Measurements from ENCODE around the gene COPS7A. TPM values are rescaled to one million over a fixed set of nuclear protein-coding genes. Genes with fewer than 3 reads are reported as not detected.

Gene COPS7A
- 10 to 100 TPM; 38.3 to 41.6 TPM for total RNA-seq

- H3K4me1 Mint-ChIP-seq: peaks cover 18% of the 10 kb centered on the region
- ATAC-seq (peak; percentile 96), DNase-seq (peak; percentile 98)
- intact Hi-C loops (cut with DNase I, micrococcal nuclease): loop anchor here (1.0 to 10.0 kb wide), 14 partner anchors 29 to 465 kb away; partner anchors contain the start of genes ING4 (in 2 of the 2), USP5 (in 2 of the 2), ZNF384 (in 2 of the 2) and C1RL (in 1 of the 2)
- H3K9me3 Mint-ChIP-seq (ENCODE audit: low read depth): no peaks in the 10 kb centered on the region
- ChIA-PET CTCF (interaction anchor here (0.6 to 2.9 kb wide), 25 partner anchors 10 to 242 kb away, joined by 3 to 11 read pairs (median 4); partner anchors contain the start of genes CDCA3, MLF2, SPSB2 and USP5), POLR2A (interaction anchor here (0.6 to 2.8 kb wide), 17 partner anchors 9 to 1267 kb away, joined by 3 to 18 read pairs (median 4); partner anchors contain the start of genes C12orf57, MLF2, MRPL51 and NOP2)
- H3K4me3 Mint-ChIP-seq: peak within 1 kb of the TSS; percentile 80
- peak within 1 kb of the TSS; percentile 97 for H3K27ac Mint-ChIP-seq
- no peaks in the 10 kb centered on the region for H3K27me3 Mint-ChIP-seq
- peaks cover 6% of the 10 kb centered on the region for H3K36me3 Mint-ChIP-seq (ENCODE audit: low read depth)
Observed at GRCh38 chr12:6723607-6724408, at the start of gene COPS7A. COPS7A (plus strand) TSS chr12:6724046; CDS start chr12:6724657, 611 bp downstream.

- H3K4me3 Mint-ChIP-seq: no peak overlapping the region
- ChIA-PET CTCF (no interaction called here), POLR2A (no interaction called here)
- H3K9me3 Mint-ChIP-seq (ENCODE audit: low read depth): no peaks in the 10 kb centered on the region
- peaks cover 67% of the 10 kb centered on the region for H3K36me3 Mint-ChIP-seq (ENCODE audit: low read depth)
- no peak overlapping the region for H3K27ac Mint-ChIP-seq
- no peak for DNase-seq
- H3K27me3 Mint-ChIP-seq: no peaks in the 10 kb centered on the region
- peaks cover 4% of the 10 kb centered on the region for H3K4me1 Mint-ChIP-seq
- ATAC-seq: no peak
- intact Hi-C loops (cut with DNase I, micrococcal nuclease): no loop called here
Observed at GRCh38 chr12:6676962-6677361, 46.9 kb upstream of the COPS7A start.

GRCh38 chr12:6684609-6685008 is 39.2 kb upstream of the COPS7A start:
- Mint-ChIP-seq H3K36me3 (ENCODE audit: low read depth) (peaks cover 52% of the 10 kb centered on the region), H3K27me3 (no peaks in the 10 kb centered on the region)
- POLR2A ChIA-PET: interaction anchor here (0.6 to 1.0 kb wide), 4 partner anchors 39 to 189 kb away, joined by 3 to 5 read pairs (median 4); partner anchors contain the start of genes COPS7A, NOP2 and SPSB2

GRCh38 chr12:6685814-6686213 is 38.0 kb upstream of the COPS7A start:
- ChIA-PET CTCF (interaction anchor here (0.6 to 1.9 kb wide), 4 partner anchors 21 to 234 kb away, joined by 3 to 4 read pairs (median 3); partner anchors contain the start of gene TAPBPL), POLR2A (no interaction called here)
- Mint-ChIP-seq H3K4me1 (peaks cover 49% of the 10 kb centered on the region), H3K27me3 (no peaks in the 10 kb centered on the region), H3K4me3 (no peak overlapping the region), H3K9me3 (ENCODE audit: low read depth) (no peaks in the 10 kb centered on the region), H3K27ac (peak overlapping the region; percentile 19), H3K36me3 (ENCODE audit: low read depth) (peaks cover 43% of the 10 kb centered on the region)
- DNase-seq: no peak
- intact Hi-C loops (cut with DNase I, micrococcal nuclease): loop anchor here in 1 of 2 experiments (5.0 kb wide), 3 partner anchors 79 to 119 kb away; partner anchors contain the start of genes CHD4 and NOP2
- ATAC-seq: no peak

More at GRCh38 chr12:6684609-6685008, 39.2 kb upstream of the COPS7A start:
- Mint-ChIP-seq H3K9me3 (ENCODE audit: low read depth) (no peaks in the 10 kb centered on the region), H3K27ac (peak overlapping the region; percentile 82), H3K4me1 (peaks cover 46% of the 10 kb centered on the region), H3K4me3 (no peak overlapping the region)
- CTCF ChIA-PET: interaction anchor here (0.6 to 2.3 kb wide), 41 partner anchors 9 to 320 kb away, joined by 3 to 20 read pairs (median 4); partner anchors contain the start of genes COPS7A, GPR162, MLF2 and TPI1
- DNase-seq: peak; percentile 75
- intact Hi-C loops (cut with DNase I, micrococcal nuclease): loop anchor here (1.0 to 5.0 kb wide), 6 partner anchors 21 to 141 kb away; partner anchors contain the start of genes CHD4 (in 1 of the 2), ING4 (in 1 of the 2) and NOP2 (in 1 of the 2)
- ATAC-seq: peak; percentile 12

GRCh38 chr12:6688543-6688998 is 35.3 kb upstream of the COPS7A start:
- intact Hi-C loops (cut with DNase I, micrococcal nuclease): loop anchor here (2.0 to 5.0 kb wide), 5 partner anchors 81 to 218 kb away; partner anchors contain the start of genes CHD4 (in 1 of the 2), IFFO1 (in 1 of the 2), NOP2 (in 1 of the 2) and VAMP1 (in 1 of the 2)
- H3K36me3 Mint-ChIP-seq (ENCODE audit: low read depth): peaks cover 31% of the 10 kb centered on the region
- H3K4me3 Mint-ChIP-seq: peak overlapping the region; percentile 86
- H3K27me3 Mint-ChIP-seq: no peaks in the 10 kb centered on the region
- CTCF ChIA-PET: interaction anchor here (0.6 to 1.8 kb wide), 12 partner anchors 23 to 181 kb away, joined by 3 to 11 read pairs (median 4); partner anchors contain the start of genes CDCA3, COPS7A, MLF2 and USP5
- POLR2A ChIA-PET: interaction anchor here (0.6 to 2.2 kb wide), 13 partner anchors 21 to 232 kb away, joined by 3 to 27 read pairs (median 7); partner anchors contain the start of genes CDCA3, COPS7A, GAPDH and MLF2
- DNase-seq (peak; percentile 60), ATAC-seq (peak; percentile 6)
- peak overlapping the region; percentile 92 for H3K27ac Mint-ChIP-seq
- H3K4me1 Mint-ChIP-seq: peaks cover 43% of the 10 kb centered on the region
- no peaks in the 10 kb centered on the region for H3K9me3 Mint-ChIP-seq (ENCODE audit: low read depth)

- Mint-ChIP-seq H3K9me3 (ENCODE audit: low read depth) (no peaks in the 10 kb centered on the region), H3K27me3 (no peaks in the 10 kb centered on the region), H3K36me3 (ENCODE audit: low read depth) (peaks cover 30% of the 10 kb centered on the region), H3K27ac (peak within 1 kb of the TSS; percentile 92), H3K4me3 (peak within 1 kb of the TSS; percentile 86), H3K4me1 (peaks cover 41% of the 10 kb centered on the region)
- ChIA-PET POLR2A (interaction anchor here (0.6 to 2.2 kb wide), 22 partner anchors 10 to 448 kb away, joined by 3 to 27 read pairs (median 5); partner anchors contain the start of genes C12orf57, CDCA3, COPS7A and GAPDH), CTCF (interaction anchor here (0.6 to 1.8 kb wide), 18 partner anchors 10 to 180 kb away, joined by 3 to 11 read pairs (median 4); partner anchors contain the start of genes CDCA3, COPS7A, MLF2 and USP5)
- DNase-seq: peak; percentile 96
- intact Hi-C loops (cut with DNase I, micrococcal nuclease): loop anchor here (1.0 to 5.0 kb wide), 19 partner anchors 26 to 281 kb away; partner anchors contain the start of genes CHD4 (in 2 of the 2), COPS7A (in 2 of the 2), ING4 (in 2 of the 2) and MLF2 (in 2 of the 2)
- ATAC-seq: peak; percentile 84
Observed at GRCh38 chr12:6688999-6689882, 34.6 kb upstream of the COPS7A start, which contains the start of gene ZNF384. ZNF384 (minus strand) TSS chr12:6689375; CDS start chr12:6679520, 9,855 bp downstream.

GRCh38 chr12:6691473-6691872 is 32.4 kb upstream of the COPS7A start:
- Mint-ChIP-seq H3K9me3 (ENCODE audit: low read depth) (no peaks in the 10 kb centered on the region), H3K36me3 (ENCODE audit: low read depth) (peaks cover 17% of the 10 kb centered on the region), H3K27me3 (no peaks in the 10 kb centered on the region), H3K4me3 (no peak overlapping the region), H3K27ac (no peak overlapping the region), H3K4me1 (peaks cover 22% of the 10 kb centered on the region)
- ChIA-PET CTCF (interaction anchor here (0.6 kb wide), 1 partner anchor 9 kb away, joined by 3 read pairs; no protein-coding TSS in a partner anchor), POLR2A (no interaction called here)
- ATAC-seq: no peak
- DNase-seq: no peak
- intact Hi-C loops (cut with DNase I, micrococcal nuclease): no loop called here

- CTCF ChIA-PET: interaction anchor here (0.6 to 1.1 kb wide), 7 partner anchors 8 to 96 kb away, joined by 3 read pairs; partner anchors contain the start of gene MLF2
Observed at GRCh38 chr12:6692888-6693287, 31.0 kb upstream of the COPS7A start.

GRCh38 chr12:6693832-6694355 is 30.0 kb upstream of the COPS7A start:
- Mint-ChIP-seq H3K4me3 (no peak overlapping the region), H3K36me3 (ENCODE audit: low read depth) (no peaks in the 10 kb centered on the region), H3K4me1 (peaks cover 3% of the 10 kb centered on the region), H3K27me3 (peaks cover 5% of the 10 kb centered on the region), H3K9me3 (ENCODE audit: low read depth) (no peaks in the 10 kb centered on the region), H3K27ac (no peak overlapping the region)
- intact Hi-C loops (cut with DNase I, micrococcal nuclease): no loop called here
- CTCF ChIA-PET: interaction anchor here (0.9 to 1.1 kb wide), 3 partner anchors 9 to 83 kb away, joined by 3 read pairs; partner anchors contain the start of gene MLF2
- POLR2A ChIA-PET: no interaction called here
- DNase-seq: no peak
- ATAC-seq: no peak

More at GRCh38 chr12:6692888-6693287, 31.0 kb upstream of the COPS7A start:
- no peak for DNase-seq
- Mint-ChIP-seq H3K4me3 (no peak overlapping the region), H3K9me3 (ENCODE audit: low read depth) (no peaks in the 10 kb centered on the region), H3K36me3 (ENCODE audit: low read depth) (peaks cover 5% of the 10 kb centered on the region), H3K27ac (no peak overlapping the region), H3K4me1 (peaks cover 7% of the 10 kb centered on the region), H3K27me3 (no peaks in the 10 kb centered on the region)
- no peak for ATAC-seq
- intact Hi-C loops (cut with DNase I, micrococcal nuclease): no loop called here
- POLR2A ChIA-PET: interaction anchor here (0.7 to 0.9 kb wide), 2 partner anchors 16 to 178 kb away, joined by 3 to 4 read pairs; no protein-coding TSS in a partner anchor
